ENCODE measurements around the gene FCGBP.

Gene FCGBP

GRCh38 chr19:39942366-39942730, 7.9 kb upstream of the FCGBP start:
- H3K9ac ChIP-seq (ENCODE audit: low read length), result no peak overlapping the region
- no peak overlapping the region for H2BK15ac ChIP-seq (replicated peaks; ENCODE audit: low read depth)
- H2AK5ac ChIP-seq (ENCODE audit: low read length), result no peak overlapping the region
- no peak overlapping the region for H4K8ac ChIP-seq (ENCODE audit: low read depth, low read length)
- H3K27me3 ChIP-seq (ENCODE audit: insufficient read depth, low read length, poor library complexity), result no peaks in the 10 kb centered on the region
- H3K79me2 ChIP-seq (ENCODE audit: control insufficient read depth, insufficient read depth, low read length), result no peaks in the 10 kb centered on the region
- no peak overlapping the region for H3K56ac ChIP-seq (ENCODE audit: low read length)
- no peak overlapping the region for H3K4me3 ChIP-seq (ENCODE audit: low read length)
- H3K79me1 ChIP-seq (ENCODE audit: low read length), result no peaks in the 10 kb centered on the region
- no CpG with 5 or more reads among the region's 4 CpGs for WGBS (ENCODE audit: extremely low coverage, insufficient coverage, low lambda C conversion rate)
- H3K4ac ChIP-seq (ENCODE audit: low read depth, low read length), result no peak overlapping the region
- no peak overlapping the region for H3K27ac ChIP-seq (ENCODE audit: low read depth, low read length)
- H3K4me1 ChIP-seq (ENCODE audit: control insufficient read depth, low read depth, low read length), result no peaks in the 10 kb centered on the region
- H4K5ac ChIP-seq (ENCODE audit: low read length), result no peak overlapping the region
- no peak overlapping the region for H3K4me2 ChIP-seq (ENCODE audit: low read length)
- no peak overlapping the region for H3K18ac ChIP-seq (ENCODE audit: low read length)
- no peak for DNase-seq
- H2BK120ac ChIP-seq (ENCODE audit: low read depth, low read length), result no peak overlapping the region
- no peak overlapping the region for H2BK5ac ChIP-seq (ENCODE audit: low read length)
- no peaks in the 10 kb centered on the region for H3K36me3 ChIP-seq (ENCODE audit: control insufficient read depth, insufficient read depth, low read length)
- H3K23ac ChIP-seq (ENCODE audit: low read length), result no peak overlapping the region

GRCh38 chr19:39941615-39942365, 7.4 kb upstream of the FCGBP start:
- no peak overlapping the region for H4K8ac ChIP-seq (ENCODE audit: low read depth, low read length)
- H3K27me3 ChIP-seq (ENCODE audit: insufficient read depth, low read length, poor library complexity), result no peaks in the 10 kb centered on the region
- H4K5ac ChIP-seq (ENCODE audit: low read length), result no peak overlapping the region
- no CpG with 5 or more reads among the region's 5 CpGs for WGBS (ENCODE audit: extremely low coverage, insufficient coverage, low lambda C conversion rate)
- no peaks in the 10 kb centered on the region for H3K4me1 ChIP-seq (ENCODE audit: control insufficient read depth, low read depth, low read length)
- H3K79me1 ChIP-seq (ENCODE audit: low read length), result no peaks in the 10 kb centered on the region
- no peak overlapping the region for H2BK15ac ChIP-seq (replicated peaks; ENCODE audit: low read depth)
- H2BK120ac ChIP-seq (ENCODE audit: low read depth, low read length), result no peak overlapping the region
- no peak overlapping the region for H3K4ac ChIP-seq (ENCODE audit: low read depth, low read length)
- H2BK5ac ChIP-seq (ENCODE audit: low read length), result no peak overlapping the region
- no peak overlapping the region for H2AK5ac ChIP-seq (ENCODE audit: low read length)
- H3K9ac ChIP-seq (ENCODE audit: low read length), result no peak overlapping the region
- no peak overlapping the region for H3K18ac ChIP-seq (ENCODE audit: low read length)
- no peak overlapping the region for H3K27ac ChIP-seq (ENCODE audit: low read depth, low read length)
- H3K4me3 ChIP-seq (ENCODE audit: low read length), result no peak overlapping the region
- H3K23ac ChIP-seq (ENCODE audit: low read length), result no peak overlapping the region
- H3K4me2 ChIP-seq (ENCODE audit: low read length), result no peak overlapping the region
- DNase-seq, result no peak
- no peaks in the 10 kb centered on the region for H3K36me3 ChIP-seq (ENCODE audit: control insufficient read depth, insufficient read depth, low read length)
- no peaks in the 10 kb centered on the region for H3K79me2 ChIP-seq (ENCODE audit: control insufficient read depth, insufficient read depth, low read length)
- no peak overlapping the region for H3K56ac ChIP-seq (ENCODE audit: low read length)

GRCh38 chr19:39941151-39941550, 6.7 kb upstream of the FCGBP start:
- H3K4me3 ChIP-seq (ENCODE audit: low read length), result no peak overlapping the region
- no peak overlapping the region for H3K9ac ChIP-seq (ENCODE audit: low read length)
- H4K5ac ChIP-seq (ENCODE audit: low read length), result no peak overlapping the region
- no peaks in the 10 kb centered on the region for H3K79me1 ChIP-seq (ENCODE audit: low read length)
- H3K4ac ChIP-seq (ENCODE audit: low read depth, low read length), result no peak overlapping the region
- H2BK15ac ChIP-seq (replicated peaks; ENCODE audit: low read depth), result no peak overlapping the region
- H3K27ac ChIP-seq (ENCODE audit: low read depth, low read length), result no peak overlapping the region
- H3K4me2 ChIP-seq (ENCODE audit: low read length), result no peak overlapping the region
- no peak overlapping the region for H3K23ac ChIP-seq (ENCODE audit: low read length)
- no CpG with 5 or more reads among the region's 6 CpGs for WGBS (ENCODE audit: extremely low coverage, insufficient coverage, low lambda C conversion rate)
- no peak overlapping the region for H2AK5ac ChIP-seq (ENCODE audit: low read length)
- no peak overlapping the region for H2BK5ac ChIP-seq (ENCODE audit: low read length)
- H3K56ac ChIP-seq (ENCODE audit: low read length), result no peak overlapping the region
- H3K36me3 ChIP-seq (ENCODE audit: control insufficient read depth, insufficient read depth, low read length), result no peaks in the 10 kb centered on the region
- no peak overlapping the region for H2BK120ac ChIP-seq (ENCODE audit: low read depth, low read length)
- no peak for DNase-seq
- H3K18ac ChIP-seq (ENCODE audit: low read length), result no peak overlapping the region
- H3K79me2 ChIP-seq (ENCODE audit: control insufficient read depth, insufficient read depth, low read length), result no peaks in the 10 kb centered on the region
- H3K27me3 ChIP-seq (ENCODE audit: insufficient read depth, low read length, poor library complexity), result no peaks in the 10 kb centered on the region
- H3K4me1 ChIP-seq (ENCODE audit: control insufficient read depth, low read depth, low read length), result no peaks in the 10 kb centered on the region
- H4K8ac ChIP-seq (ENCODE audit: low read depth, low read length), result no peak overlapping the region

GRCh38 chr19:39940221-39940833, 5.9 kb upstream of the FCGBP start:
- Histone ChIP-seq H3K27ac (ENCODE audit: low read depth, low read length) (no peak overlapping the region), H3K79me1 (ENCODE audit: low read length) (no peaks in the 10 kb centered on the region), H3K79me2 (ENCODE audit: control insufficient read depth, insufficient read depth, low read length) (no peaks in the 10 kb centered on the region), H3K4me3 (ENCODE audit: low read length) (no peak overlapping the region), H2BK15ac (replicated peaks; ENCODE audit: low read depth) (no peak overlapping the region), H4K5ac (ENCODE audit: low read length) (no peak overlapping the region), H2BK5ac (ENCODE audit: low read length) (no peak overlapping the region), H3K9ac (ENCODE audit: low read length) (no peak overlapping the region), H2AK5ac (ENCODE audit: low read length) (no peak overlapping the region), H4K8ac (ENCODE audit: low read depth, low read length) (no peak overlapping the region), H3K18ac (ENCODE audit: low read length) (no peak overlapping the region), H2BK120ac (ENCODE audit: low read depth, low read length) (no peak overlapping the region), H3K23ac (ENCODE audit: low read length) (no peak overlapping the region), H3K4ac (ENCODE audit: low read depth, low read length) (no peak overlapping the region), H3K36me3 (ENCODE audit: control insufficient read depth, insufficient read depth, low read length) (no peaks in the 10 kb centered on the region), H3K27me3 (ENCODE audit: insufficient read depth, low read length, poor library complexity) (no peaks in the 10 kb centered on the region), H3K4me1 (ENCODE audit: control insufficient read depth, low read depth, low read length) (no peaks in the 10 kb centered on the region), H3K4me2 (ENCODE audit: low read length) (no peak overlapping the region), H3K56ac (ENCODE audit: low read length) (no peak overlapping the region)
- DNase-seq, result no peak
- WGBS (ENCODE audit: extremely low coverage, insufficient coverage, low lambda C conversion rate), result no CpG with 5 or more reads among the region's 1 CpG

- no peak overlapping the region for H2BK5ac ChIP-seq (ENCODE audit: low read length)
- H3K4ac ChIP-seq (ENCODE audit: low read depth, low read length), result no peak overlapping the region
- H3K18ac ChIP-seq (ENCODE audit: low read length), result no peak overlapping the region
- H3K79me1 ChIP-seq (ENCODE audit: low read length), result no peaks in the 10 kb centered on the region
- no peak overlapping the region for H4K8ac ChIP-seq (ENCODE audit: low read depth, low read length)
- DNase-seq, result no peak
- H2BK15ac ChIP-seq (replicated peaks; ENCODE audit: low read depth), result no peak overlapping the region
- H3K4me3 ChIP-seq (ENCODE audit: low read length), result no peak overlapping the region
- no peaks in the 10 kb centered on the region for H3K27me3 ChIP-seq (ENCODE audit: insufficient read depth, low read length, poor library complexity)
- H3K56ac ChIP-seq (ENCODE audit: low read length), result no peak overlapping the region
- H3K9ac ChIP-seq (ENCODE audit: low read length), result no peak overlapping the region
- H3K4me1 ChIP-seq (ENCODE audit: control insufficient read depth, low read depth, low read length), result no peaks in the 10 kb centered on the region
- no peaks in the 10 kb centered on the region for H3K36me3 ChIP-seq (ENCODE audit: control insufficient read depth, insufficient read depth, low read length)
- H4K5ac ChIP-seq (ENCODE audit: low read length), result no peak overlapping the region
- H3K23ac ChIP-seq (ENCODE audit: low read length), result no peak overlapping the region
- H2AK5ac ChIP-seq (ENCODE audit: low read length), result no peak overlapping the region
- H2BK120ac ChIP-seq (ENCODE audit: low read depth, low read length), result no peak overlapping the region
- no peaks in the 10 kb centered on the region for H3K79me2 ChIP-seq (ENCODE audit: control insufficient read depth, insufficient read depth, low read length)
- H3K4me2 ChIP-seq (ENCODE audit: low read length), result no peak overlapping the region
- H3K27ac ChIP-seq (ENCODE audit: low read depth, low read length), result no peak overlapping the region
- no CpG with 5 or more reads among the region's 6 CpGs for WGBS (ENCODE audit: extremely low coverage, insufficient coverage, low lambda C conversion rate)
Observed at GRCh38 chr19:39939556-39939955, 5.1 kb upstream of the FCGBP start.

GRCh38 chr19:39937787-39938186, 3.4 kb upstream of the FCGBP start:
- Histone ChIP-seq H3K4me2 (ENCODE audit: low read length) (no peak overlapping the region), H3K9ac (ENCODE audit: low read length) (no peak overlapping the region), H3K4me3 (ENCODE audit: low read length) (no peak overlapping the region), H4K5ac (ENCODE audit: low read length) (no peak overlapping the region), H3K36me3 (ENCODE audit: control insufficient read depth, insufficient read depth, low read length) (no peaks in the 10 kb centered on the region), H3K79me2 (ENCODE audit: control insufficient read depth, insufficient read depth, low read length) (no peaks in the 10 kb centered on the region), H3K56ac (ENCODE audit: low read length) (no peak overlapping the region), H3K4me1 (ENCODE audit: control insufficient read depth, low read depth, low read length) (no peaks in the 10 kb centered on the region), H2BK5ac (ENCODE audit: low read length) (no peak overlapping the region), H2BK120ac (ENCODE audit: low read depth, low read length) (no peak overlapping the region), H3K18ac (ENCODE audit: low read length) (no peak overlapping the region), H3K4ac (ENCODE audit: low read depth, low read length) (no peak overlapping the region), H2BK15ac (replicated peaks; ENCODE audit: low read depth) (no peak overlapping the region), H3K79me1 (ENCODE audit: low read length) (no peaks in the 10 kb centered on the region), H3K27ac (ENCODE audit: low read depth, low read length) (no peak overlapping the region), H4K8ac (ENCODE audit: low read depth, low read length) (no peak overlapping the region), H2AK5ac (ENCODE audit: low read length) (no peak overlapping the region), H3K23ac (ENCODE audit: low read length) (no peak overlapping the region), H3K27me3 (ENCODE audit: insufficient read depth, low read length, poor library complexity) (no peaks in the 10 kb centered on the region)
- no peak for DNase-seq
- WGBS (ENCODE audit: extremely low coverage, insufficient coverage, low lambda C conversion rate), result no CpG with 5 or more reads among the region's 2 CpGs

Measured in mesendoderm (in vitro differentiated cells).